Mesothelial cell of epicardium (in vitro differentiated cells): ENCODE data around the gene SS18L1. TPM values are rescaled to one million over a fixed set of nuclear protein-coding genes. Genes with fewer than 3 reads are reported as not detected.

Source experiments
- DNase-seq, 2 experiments: peaks; one replicate each; pipeline ENCODE4 v3.0.0; 2021; ENCODE audit warnings: low spot score in 2 of 2; ENCODE audit not compliant: unreplicated experiment in 2 of 2
- H3K27ac Mint-ChIP-seq: 2 replicates; pipeline ENCODE4 v1.8.0; 2021; ENCODE audit warnings: mixed read lengths
- H3K27me3 Mint-ChIP-seq: 2 replicates; pipeline ENCODE4 v1.8.0; 2021; ENCODE audit warnings: low read depth, mixed read lengths
- H3K36me3 Mint-ChIP-seq: 2 replicates; pipeline ENCODE4 v1.8.0; 2021; ENCODE audit warnings: mixed read lengths
- H3K4me1 Mint-ChIP-seq: 2 replicates; pipeline ENCODE4 v1.8.0; 2021; ENCODE audit warnings: mixed read lengths
- H3K4me3 Mint-ChIP-seq: 2 replicates; pipeline ENCODE4 v1.8.0; 2021; ENCODE audit warnings: mild to moderate bottlenecking, moderate library complexity, mixed read lengths
- H3K9me3 Mint-ChIP-seq: 2 replicates; pipeline ENCODE4 v1.8.0; 2021; ENCODE audit warnings: mixed read lengths
- total RNA-seq: library from RNA; stranded (reverse); gene quantifications from 3 replicates; pipeline ENCODE4 v1.2.1, GENCODE V29; 2021
- TF ChIP-seq, protein P1 (sequence below): fragments of 200-600 bp; sonication (generic); IDR thresholded peaks from one replicate; pipeline ENCODE4 v1.5.0; 2021; ENCODE audit warnings: antibody characterized with exemption; ENCODE audit not compliant: unreplicated experiment

The SS18L1 gene
- total RNA-seq, 1 donor from 2014 or later: 27.5 TPM

DNA sequence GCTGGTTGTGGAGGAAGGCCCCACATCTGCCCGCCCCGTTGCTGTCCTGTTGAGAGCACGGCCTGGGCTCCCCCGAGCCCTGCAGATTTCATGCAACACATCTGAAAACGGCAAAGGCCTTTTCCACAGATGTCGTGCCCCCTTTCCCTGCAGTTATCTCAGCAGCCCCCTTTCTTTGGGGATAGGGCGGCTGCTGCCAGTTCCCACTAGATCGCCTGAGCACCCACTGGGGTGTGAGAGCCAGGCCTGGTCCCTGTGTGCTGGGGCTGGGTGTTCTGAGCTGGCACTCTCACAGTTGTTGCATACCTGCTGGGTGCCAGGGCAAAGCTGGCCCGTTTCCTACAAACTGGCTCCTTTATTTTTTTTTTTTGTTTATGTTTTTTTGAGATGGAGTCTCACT, 27.0 kb downstream of the SS18L1 start:
- H3K4me1 Mint-ChIP-seq: no peaks in the 10 kb centered on the region
- no peaks in the 10 kb centered on the region for H3K27me3 Mint-ChIP-seq
- peaks cover 21% of the 10 kb centered on the region for H3K36me3 Mint-ChIP-seq
- H3K4me3 Mint-ChIP-seq: no peak overlapping the region
- TF ChIP-seq, protein P1, sequence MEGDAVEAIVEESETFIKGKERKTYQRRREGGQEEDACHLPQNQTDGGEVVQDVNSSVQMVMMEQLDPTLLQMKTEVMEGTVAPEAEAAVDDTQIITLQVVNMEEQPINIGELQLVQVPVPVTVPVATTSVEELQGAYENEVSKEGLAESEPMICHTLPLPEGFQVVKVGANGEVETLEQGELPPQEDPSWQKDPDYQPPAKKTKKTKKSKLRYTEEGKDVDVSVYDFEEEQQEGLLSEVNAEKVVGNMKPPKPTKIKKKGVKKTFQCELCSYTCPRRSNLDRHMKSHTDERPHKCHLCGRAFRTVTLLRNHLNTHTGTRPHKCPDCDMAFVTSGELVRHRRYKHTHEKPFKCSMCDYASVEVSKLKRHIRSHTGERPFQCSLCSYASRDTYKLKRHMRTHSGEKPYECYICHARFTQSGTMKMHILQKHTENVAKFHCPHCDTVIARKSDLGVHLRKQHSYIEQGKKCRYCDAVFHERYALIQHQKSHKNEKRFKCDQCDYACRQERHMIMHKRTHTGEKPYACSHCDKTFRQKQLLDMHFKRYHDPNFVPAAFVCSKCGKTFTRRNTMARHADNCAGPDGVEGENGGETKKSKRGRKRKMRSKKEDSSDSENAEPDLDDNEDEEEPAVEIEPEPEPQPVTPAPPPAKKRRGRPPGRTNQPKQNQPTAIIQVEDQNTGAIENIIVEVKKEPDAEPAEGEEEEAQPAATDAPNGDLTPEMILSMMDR: no peak
- no peak for DNase-seq
- H3K27ac Mint-ChIP-seq: no peak overlapping the region
- H3K9me3 Mint-ChIP-seq: no peaks in the 10 kb centered on the region

GRCh38 chr20:62171245-62171644, 27.7 kb downstream of the SS18L1 start:
- Mint-ChIP-seq H3K4me1 (no peaks in the 10 kb centered on the region), H3K27ac (no peak overlapping the region), H3K36me3 (peaks cover 21% of the 10 kb centered on the region), H3K27me3 (no peaks in the 10 kb centered on the region), H3K4me3 (no peak overlapping the region), H3K9me3 (no peaks in the 10 kb centered on the region)
- DNase-seq: no peak
- TF ChIP-seq, protein P1: no peak

GRCh38 chr20:62172666-62173065, 29.1 kb downstream of the SS18L1 start:
- Mint-ChIP-seq H3K4me1 (no peaks in the 10 kb centered on the region), H3K27ac (no peak overlapping the region), H3K9me3 (no peaks in the 10 kb centered on the region), H3K27me3 (no peaks in the 10 kb centered on the region), H3K36me3 (peaks cover 19% of the 10 kb centered on the region), H3K4me3 (no peak overlapping the region)
- DNase-seq: no peak
- TF ChIP-seq, protein P1: no peak

GRCh38 chr20:62174021-62174804, 30.6 kb downstream of the SS18L1 start:
- H3K4me1 Mint-ChIP-seq: no peaks in the 10 kb centered on the region
- TF ChIP-seq, protein P1: no peak
- H3K36me3 Mint-ChIP-seq: peaks cover 20% of the 10 kb centered on the region
- DNase-seq: no peak
- no peaks in the 10 kb centered on the region for H3K27me3 Mint-ChIP-seq
- H3K4me3 Mint-ChIP-seq: no peak overlapping the region
- no peak overlapping the region for H3K27ac Mint-ChIP-seq
- H3K9me3 Mint-ChIP-seq: no peaks in the 10 kb centered on the region

DNA sequence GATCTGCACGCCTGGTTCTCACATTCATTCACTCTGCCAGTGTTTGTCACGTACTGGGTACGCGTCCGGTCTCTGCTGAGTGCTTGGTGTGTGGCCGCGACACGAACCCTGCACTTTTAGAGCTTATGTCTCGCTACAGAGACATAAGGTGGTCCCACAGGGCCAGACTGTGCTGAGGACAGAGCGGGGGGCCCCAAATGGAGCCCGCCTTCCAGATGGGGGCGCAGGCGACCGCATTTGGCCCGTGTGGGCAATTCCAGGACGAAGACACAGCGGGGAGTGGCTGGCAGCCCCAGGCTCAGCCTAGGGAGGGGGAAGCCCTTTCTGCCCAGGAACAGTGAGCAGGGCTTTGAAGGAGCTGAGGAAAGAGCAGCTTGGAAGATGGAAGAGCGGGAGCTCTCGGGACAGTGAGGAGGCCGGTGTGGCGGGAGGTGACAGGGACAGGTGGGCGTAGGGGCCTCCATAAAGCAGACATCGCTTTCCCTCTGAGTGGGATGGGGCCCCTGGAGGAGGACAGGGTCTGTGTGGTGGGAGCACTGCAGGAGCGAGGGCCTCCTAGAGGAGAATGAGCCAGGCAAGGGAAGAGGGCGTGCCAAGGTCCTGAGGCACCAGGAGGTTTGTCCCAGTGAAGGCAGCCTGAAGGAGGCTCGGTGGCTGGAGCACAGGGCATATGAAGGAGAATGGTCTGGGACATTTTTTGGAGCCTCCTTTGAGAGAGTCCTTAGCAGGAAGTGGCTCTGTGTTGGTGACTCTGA, 31.5 kb downstream of the SS18L1 start:
- no peak overlapping the region for H3K4me3 Mint-ChIP-seq
- TF ChIP-seq, protein P1: no peak
- no peaks in the 10 kb centered on the region for H3K9me3 Mint-ChIP-seq
- no peaks in the 10 kb centered on the region for H3K4me1 Mint-ChIP-seq
- no peaks in the 10 kb centered on the region for H3K27me3 Mint-ChIP-seq
- DNase-seq: no peak
- no peak overlapping the region for H3K27ac Mint-ChIP-seq
- H3K36me3 Mint-ChIP-seq: peaks cover 20% of the 10 kb centered on the region
